HG03060 (cell line): Measurements from ENCODE around the gene DAPK1.

Source experiments
- ATAC-seq: cut with Tn5 transposase; IDR thresholded peaks from one replicate; pipeline ENCODE4 v1.9.1; 2021; ENCODE audit warnings: low read depth, moderate number of reproducible peaks; ENCODE audit not compliant: unreplicated experiment

DAPK1 gene

GRCh38 chr9:87677776-87678587 is 180.3 kb downstream of the DAPK1 start:
- no peak for ATAC-seq

DNA sequence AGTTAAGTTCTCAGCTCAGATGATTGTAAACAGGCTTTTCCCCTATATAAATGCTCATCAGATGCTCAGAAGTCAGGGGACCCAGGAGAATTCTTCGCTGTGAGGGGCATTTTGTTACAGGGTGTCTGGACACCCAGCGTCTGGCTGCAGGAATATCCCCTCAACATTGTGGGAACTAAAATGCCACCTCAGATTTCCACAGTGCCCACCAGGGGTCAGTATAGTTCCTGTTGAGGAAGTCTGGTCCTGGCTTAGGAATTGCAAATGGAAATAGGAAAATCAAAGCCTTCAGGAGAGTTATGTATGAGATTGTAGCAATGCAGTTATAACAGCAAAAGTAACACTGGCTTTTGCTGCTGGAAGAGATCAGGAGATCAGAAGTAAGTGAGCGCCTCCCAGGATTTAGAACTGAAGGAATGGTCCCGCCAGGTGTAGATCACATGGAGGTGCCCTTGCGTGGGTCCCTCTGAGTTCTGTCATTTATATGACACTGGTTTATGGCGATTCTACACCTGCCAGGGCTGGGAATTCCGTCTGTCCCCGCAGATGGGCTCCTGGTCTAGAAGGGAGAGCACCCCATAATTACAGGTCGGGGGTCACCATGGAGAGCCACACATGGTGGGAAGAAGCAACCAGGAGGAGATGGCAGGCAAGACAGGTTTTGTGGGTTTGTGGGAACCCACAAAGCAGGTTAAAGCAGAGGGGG is 181.1 kb downstream of the DAPK1 start:
- no peak for ATAC-seq

- ATAC-seq, result no peak
These were observed 183.8 kb downstream of the DAPK1 start for GRCh38 chr9:87681271-87682061.

- ATAC-seq, result no peak
These were observed 184.4 kb downstream of the DAPK1 start for GRCh38 chr9:87682085-87682484.

GRCh38 chr9:87682618-87683017 is 185.0 kb downstream of the DAPK1 start:
- ATAC-seq, result no peak

- ATAC-seq, result no peak
These were observed 186.3 kb downstream of the DAPK1 start for GRCh38 chr9:87683751-87684626.

- no peak for ATAC-seq
These were observed 187.1 kb downstream of the DAPK1 start for GRCh38 chr9:87684627-87685219.

DNA sequence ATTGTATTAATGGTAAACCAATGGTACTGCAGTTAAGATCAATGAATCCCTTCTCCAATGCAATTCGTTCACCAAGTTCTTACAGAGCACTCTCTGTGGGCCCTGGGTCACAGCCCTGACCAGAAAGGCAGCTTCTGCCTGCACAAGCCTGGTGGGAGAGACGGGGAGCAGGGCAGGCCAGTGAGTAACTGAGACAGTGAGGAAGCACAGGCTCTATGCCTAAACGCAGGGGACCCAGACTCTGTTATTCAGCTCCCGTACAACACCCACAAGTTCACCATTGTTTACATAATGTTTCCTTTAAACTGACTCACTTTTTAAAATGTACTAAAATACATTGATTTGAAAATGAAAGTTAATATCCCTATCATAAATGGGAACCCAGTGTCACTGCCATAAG is 187.8 kb downstream of the DAPK1 start:
- ATAC-seq, result no peak

GRCh38 chr9:87685871-87686519 is 188.3 kb downstream of the DAPK1 start:
- no peak for ATAC-seq

GRCh38 chr9:87686520-87687090 is 188.9 kb downstream of the DAPK1 start:
- ATAC-seq, result no peak

DNA sequence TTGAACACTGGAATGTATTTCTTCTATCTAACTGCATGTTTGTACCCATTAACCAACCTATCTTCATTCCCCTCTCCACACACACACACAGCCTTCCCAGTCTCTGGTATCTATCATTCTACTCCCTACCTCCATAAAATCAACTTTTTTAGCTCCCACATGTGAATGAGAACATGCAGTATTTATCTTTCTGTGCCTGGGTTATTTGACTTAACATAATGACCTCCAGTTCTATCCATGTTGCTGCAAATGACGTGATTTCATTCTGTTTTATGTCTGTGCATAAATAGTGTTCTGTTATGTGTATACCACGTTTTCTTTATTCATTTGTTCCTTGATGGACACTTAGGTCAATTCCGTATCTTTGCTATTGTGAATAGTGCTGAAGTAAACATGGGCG is 189.5 kb downstream of the DAPK1 start:
- no peak for ATAC-seq

GRCh38 chr9:87694236-87694755 is 196.6 kb downstream of the DAPK1 start:
- no peak for ATAC-seq

DNA sequence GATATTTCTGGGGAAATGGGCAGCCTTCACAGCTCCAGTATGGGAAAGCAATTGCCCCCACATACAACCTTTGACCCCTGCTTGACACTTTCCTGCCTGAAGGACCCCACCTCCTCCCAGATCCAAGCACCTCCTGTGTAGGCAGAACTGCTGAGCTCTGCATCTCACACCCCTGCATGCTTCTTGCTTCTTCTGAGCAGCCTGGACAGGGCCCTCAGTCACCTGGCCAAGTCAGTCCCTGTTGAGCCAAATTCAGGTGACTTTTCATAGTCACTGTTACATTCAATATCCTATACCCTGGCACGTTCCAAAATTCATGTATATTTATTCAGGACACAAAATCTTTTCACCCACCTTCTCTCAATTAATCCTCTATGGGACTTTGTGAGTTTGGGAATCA is 197.9 kb downstream of the DAPK1 start:
- ATAC-seq, result no peak

- no peak for ATAC-seq
These were observed 199.0 kb downstream of the DAPK1 start for GRCh38 chr9:87696641-87697040.

GRCh38 chr9:87698069-87698809 is 200.6 kb downstream of the DAPK1 start:
- ATAC-seq, result no peak

- ATAC-seq, result no peak
These were observed 202.2 kb downstream of the DAPK1 start for GRCh38 chr9:87699835-87700234.

GRCh38 chr9:87701491-87701890 is 203.8 kb downstream of the DAPK1 start:
- no peak for ATAC-seq

DNA sequence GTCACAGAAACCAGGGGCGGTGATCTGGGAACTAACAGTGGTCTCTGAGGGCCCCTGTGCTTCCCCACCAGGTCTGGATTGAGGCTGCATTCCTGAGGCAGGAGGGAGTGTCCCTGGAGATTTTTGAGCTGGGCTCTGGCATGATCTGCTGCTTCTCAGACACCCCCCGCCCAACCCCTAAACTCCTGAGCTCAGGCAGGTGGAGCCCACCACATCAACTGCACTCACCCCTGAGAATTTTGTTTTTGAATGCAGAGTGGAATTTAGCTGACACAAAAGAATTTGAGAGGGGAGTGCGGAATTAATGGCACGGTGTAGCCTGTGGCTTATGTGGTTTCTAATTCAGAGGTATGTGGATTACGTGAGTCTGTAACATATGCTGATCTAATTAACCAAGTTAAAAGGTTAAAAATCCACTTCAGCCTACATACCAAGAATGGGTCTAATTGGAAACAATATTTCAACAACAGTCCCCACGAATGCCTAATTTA is 204.3 kb downstream of the DAPK1 start:
- ATAC-seq, result no peak
